HUES6 (cell line): ENCODE results near the gene ZNF774.
"Not testable (repeated sequence)": the region's sequence is repeated elsewhere in the genome, so short reads cannot be mapped to it uniquely, and the experiment has no call there.

Source experiments
- H3K27ac ChIP-seq: 2 replicates; pipeline ENCODE4 v1.7.0; 2013; ENCODE audit warnings: low read depth, mild to moderate bottlenecking, low read length, inconsistent platforms
- H3K27me3 ChIP-seq: 2 replicates; pipeline ENCODE4 v1.6.1; 2013; ENCODE audit warnings: low read length; ENCODE audit not compliant: control insufficient read depth, insufficient read depth
- H3K36me3 ChIP-seq: 2 replicates; pipeline ENCODE4 v1.6.1; 2013; ENCODE audit warnings: low read length; ENCODE audit not compliant: control insufficient read depth, insufficient read depth
- H3K4me1 ChIP-seq: 2 replicates; pipeline ENCODE4 v1.6.1; 2013; ENCODE audit warnings: low read length; ENCODE audit not compliant: control insufficient read depth, insufficient read depth
- H3K4me3 ChIP-seq: 2 replicates; pipeline ENCODE4 v1.5.1; 2013; ENCODE audit warnings: low read depth, low read length
- H3K9ac ChIP-seq: one replicate; pipeline ENCODE4 v1.6.1; 2013; ENCODE audit warnings: mild to moderate bottlenecking, low read length
- H3K9me3 ChIP-seq: 2 replicates; pipeline ENCODE4 v1.6.1; 2013; ENCODE audit warnings: low read depth, low read length; ENCODE audit not compliant: control insufficient read depth, insufficient read depth

Gene ZNF774

GRCh38 chr15:90405055-90405607 lies 53.0 kb downstream of the ZNF774 start:
- peak overlapping the region; percentile 7; the same call in 1 of the 2 replicates for H3K27ac ChIP-seq
- H3K9me3 ChIP-seq, result no peaks in the 10 kb centered on the region
- no peaks in the 10 kb centered on the region for H3K36me3 ChIP-seq
- no peak overlapping the region for H3K9ac ChIP-seq
- peaks cover 45% of the 10 kb centered on the region for H3K4me1 ChIP-seq
- H3K4me3 ChIP-seq, result no peak overlapping the region
- H3K27me3 ChIP-seq, result no peaks in the 10 kb centered on the region

- Histone ChIP-seq H3K4me3 (no peak overlapping the region), H3K9me3 (no peaks in the 10 kb centered on the region), H3K36me3 (no peaks in the 10 kb centered on the region), H3K27ac (no peak overlapping the region), H3K9ac (no peak overlapping the region), H3K27me3 (no peaks in the 10 kb centered on the region), H3K4me1 (peaks cover 40% of the 10 kb centered on the region)
These were observed 55.3 kb downstream of the ZNF774 start for GRCh38 chr15:90407336-90407735.

- H3K9ac ChIP-seq, result no peak overlapping the region
These were observed 55.8 kb downstream of the ZNF774 start for GRCh38 chr15:90407871-90408317.

GRCh38 chr15:90408657-90409056 lies 56.6 kb downstream of the ZNF774 start:
- H3K9me3 ChIP-seq, result no peaks in the 10 kb centered on the region
- no peak overlapping the region for H3K27ac ChIP-seq
- H3K4me3 ChIP-seq, result no peak overlapping the region
- H3K9ac ChIP-seq, result no peak overlapping the region
- H3K4me1 ChIP-seq, result peaks cover 51% of the 10 kb centered on the region
- no peaks in the 10 kb centered on the region for H3K36me3 ChIP-seq
- H3K27me3 ChIP-seq, result no peaks in the 10 kb centered on the region

More at GRCh38 chr15:90407871-90408317, 55.8 kb downstream of the ZNF774 start:
- Histone ChIP-seq H3K27ac (no peak overlapping the region; the same call in 1 of the 2 replicates), H3K9me3 (no peaks in the 10 kb centered on the region), H3K27me3 (no peaks in the 10 kb centered on the region), H3K4me1 (peaks cover 44% of the 10 kb centered on the region), H3K4me3 (no peak overlapping the region), H3K36me3 (no peaks in the 10 kb centered on the region)

GRCh38 chr15:90409587-90409986 lies 57.5 kb downstream of the ZNF774 start:
- not testable (repeated sequence) for H3K9ac ChIP-seq, H3K27ac ChIP-seq, H3K27me3 ChIP-seq, H3K36me3 ChIP-seq, H3K4me3 ChIP-seq, H3K9me3 ChIP-seq
- H3K4me1 ChIP-seq, result peaks cover 59% of the 10 kb centered on the region

GRCh38 chr15:90410316-90410715 lies 58.2 kb downstream of the ZNF774 start:
- H3K9me3 ChIP-seq, H3K36me3 ChIP-seq, H3K4me3 ChIP-seq, H3K9ac ChIP-seq, H3K27me3 ChIP-seq, H3K27ac ChIP-seq: not testable (repeated sequence)
- peaks cover 58% of the 10 kb centered on the region for H3K4me1 ChIP-seq

- Histone ChIP-seq H3K27ac (peak overlapping the region; percentile 84; the same call in 1 of the 2 replicates), H3K4me1 (peaks cover 55% of the 10 kb centered on the region), H3K36me3 (no peaks in the 10 kb centered on the region), H3K4me3 (no peak overlapping the region), H3K27me3 (no peaks in the 10 kb centered on the region), H3K9me3 (no peaks in the 10 kb centered on the region), H3K9ac (no peak overlapping the region)
These were observed 59.1 kb downstream of the ZNF774 start for GRCh38 chr15:90411176-90411575.
